ENCODE results near the gene SIL1.
"Not testable (repeated sequence)": the region's sequence is repeated elsewhere in the genome, so short reads cannot be mapped to it uniquely, and the experiment has no call there.

The SIL1 gene

DNA sequence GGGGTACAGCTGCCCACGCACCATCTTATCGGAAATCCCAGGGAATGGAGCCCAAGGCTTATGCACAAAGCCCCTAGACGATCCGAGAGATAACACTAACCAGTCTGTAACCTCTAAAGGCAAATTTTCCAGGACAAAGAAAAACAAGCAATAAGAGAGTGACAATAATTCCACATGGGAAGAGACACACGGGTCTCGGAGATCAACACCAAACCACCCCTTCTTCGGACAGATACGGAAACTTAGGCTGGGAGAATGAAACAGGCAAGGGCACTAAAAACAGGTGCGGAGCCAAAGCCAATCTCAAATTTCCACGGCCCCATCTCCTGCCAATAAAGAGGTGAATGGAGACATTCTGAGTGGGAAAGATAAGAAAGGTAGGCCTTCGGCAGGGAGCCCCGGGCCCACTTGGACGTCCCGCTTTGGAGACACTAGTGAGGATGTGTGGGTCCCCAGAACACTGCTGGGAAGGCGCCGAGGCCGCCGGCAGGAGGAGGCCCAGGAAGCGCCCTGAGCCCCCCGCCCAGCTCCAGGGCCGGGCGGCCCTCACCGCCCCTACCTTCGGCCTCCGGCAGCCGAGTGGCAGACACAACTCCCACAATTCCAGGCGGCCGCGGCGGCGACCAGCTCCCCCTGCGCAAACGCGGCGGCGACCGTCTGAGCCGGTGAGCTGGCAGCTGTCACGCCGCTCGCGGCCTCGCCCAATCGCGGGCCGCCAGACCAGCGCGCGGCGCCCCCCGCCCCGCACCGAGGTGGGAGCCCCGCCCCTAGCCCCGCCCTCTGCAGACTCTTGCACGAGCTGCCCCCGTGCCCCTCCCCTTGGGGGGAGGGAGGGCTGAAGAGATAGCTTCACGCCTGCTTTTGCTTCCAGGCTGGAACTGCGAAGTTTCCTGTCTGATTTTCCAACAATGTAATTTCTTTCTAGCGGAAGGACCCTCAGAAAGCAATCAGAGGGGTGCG, at the start of gene SIL1:
Gene SIL1, minus strand, starts transcription at position 659 of the 960 bp plus-strand sequence. CDS start 70,525 bp downstream, outside the sequence.
- in situ Hi-C loops (cut with MboI; ENCODE audit: low sequenced_read_pairs): no loop called here

DNA sequence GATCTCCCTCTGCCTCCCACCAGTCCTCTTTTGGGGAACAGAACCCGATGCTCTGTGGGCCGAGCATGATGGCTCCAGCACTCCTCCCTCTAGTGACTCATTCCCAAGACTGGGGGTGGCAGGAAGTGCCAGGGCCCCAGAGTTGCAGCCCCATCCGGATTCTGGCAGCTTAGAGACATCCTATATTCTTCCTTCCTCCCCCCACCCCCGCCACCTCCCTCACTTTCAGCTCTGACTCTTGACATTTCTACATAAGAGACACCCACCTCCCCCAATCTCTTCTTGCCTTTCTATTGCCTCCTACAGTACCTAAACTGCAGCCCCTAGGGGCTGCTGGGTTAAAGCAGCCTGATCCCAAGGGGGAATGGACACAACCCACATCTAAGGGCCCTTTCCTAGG, 48.2 kb upstream of the SIL1 start:
- in situ Hi-C loops (cut with MboI; ENCODE audit: low sequenced_read_pairs): no loop called here

DNA sequence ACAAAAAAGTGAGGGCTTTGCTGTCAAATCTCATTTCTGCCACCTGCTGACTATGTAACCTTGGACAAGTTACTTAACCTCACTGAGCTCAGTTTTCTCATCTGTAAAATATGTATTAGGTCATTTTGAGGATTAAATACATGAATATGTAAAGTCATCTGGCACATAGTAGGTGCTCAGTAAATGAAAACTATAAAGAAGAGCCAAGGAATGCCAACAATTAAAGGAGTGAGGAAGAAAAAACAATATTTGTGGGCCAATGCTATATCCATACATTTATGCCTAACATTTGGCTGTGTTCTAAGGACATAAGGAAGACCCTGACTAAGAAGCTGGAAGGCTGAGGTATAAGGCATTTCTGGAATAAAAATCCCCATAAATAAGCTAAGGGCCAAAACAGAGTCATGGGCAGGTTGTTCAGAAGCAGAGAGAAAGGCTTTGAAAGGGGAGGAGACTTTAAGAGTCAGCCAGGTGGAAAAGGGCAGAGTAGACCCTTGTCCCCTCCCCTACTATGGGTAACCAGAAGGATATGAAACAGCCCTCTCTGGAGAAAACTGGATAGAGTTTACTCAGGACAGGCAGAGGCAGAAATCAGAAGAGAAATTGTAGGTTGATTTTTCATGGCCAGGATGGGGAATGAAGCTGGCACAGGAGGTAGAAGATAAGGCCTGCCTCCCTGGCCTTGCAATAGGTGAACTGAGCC, 47.6 kb upstream of the SIL1 start:
- in situ Hi-C loops (cut with MboI; ENCODE audit: low sequenced_read_pairs): no loop called here

DNA sequence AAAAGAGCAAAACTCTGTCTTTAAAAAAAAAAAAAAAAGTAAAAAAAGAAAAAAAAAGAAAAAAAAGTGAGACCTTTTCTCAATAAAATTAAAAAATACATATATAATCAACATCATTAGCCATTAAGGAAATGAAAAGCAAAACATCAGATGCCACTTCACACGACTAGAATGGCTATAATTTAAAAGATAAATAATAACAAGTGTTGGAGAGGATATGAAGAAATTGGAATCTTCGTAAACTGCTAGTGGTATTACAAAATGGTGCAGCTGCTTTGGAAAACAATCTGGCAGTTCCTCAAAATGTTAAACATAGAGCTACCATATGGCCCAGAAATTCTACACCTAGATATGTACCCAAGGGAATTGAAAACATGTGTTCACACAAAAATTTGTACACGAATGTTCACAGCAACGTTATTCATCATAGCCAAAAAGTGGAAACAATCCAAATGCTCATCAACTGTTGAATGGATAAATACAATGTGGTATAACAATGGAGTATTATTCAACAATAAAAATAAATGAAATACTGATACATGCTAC, 45.3 kb upstream of the SIL1 start:
- in situ Hi-C loops (cut with MboI; ENCODE audit: low sequenced_read_pairs): no loop called here

DNA sequence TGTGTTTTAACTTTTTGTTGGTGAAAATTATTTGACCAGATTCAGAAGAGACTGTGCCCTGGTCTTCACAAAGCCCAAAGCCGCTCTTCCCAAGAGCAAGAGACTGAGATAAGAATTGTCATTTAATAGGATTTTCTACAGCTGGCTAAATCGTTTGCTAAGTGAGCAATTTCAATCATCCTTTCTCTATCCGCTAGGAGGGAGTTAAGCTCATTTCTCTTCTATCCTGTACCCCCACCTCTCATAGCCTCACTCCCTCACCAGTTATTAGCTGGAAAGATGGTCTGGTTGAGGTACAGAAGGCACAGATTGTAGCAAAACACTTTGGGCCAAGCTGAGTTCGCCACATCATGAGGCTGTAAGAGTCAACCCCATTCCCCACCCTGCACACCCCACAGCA, 43.0 kb upstream of the SIL1 start:
- in situ Hi-C loops (cut with MboI; ENCODE audit: low sequenced_read_pairs): no loop called here

DNA sequence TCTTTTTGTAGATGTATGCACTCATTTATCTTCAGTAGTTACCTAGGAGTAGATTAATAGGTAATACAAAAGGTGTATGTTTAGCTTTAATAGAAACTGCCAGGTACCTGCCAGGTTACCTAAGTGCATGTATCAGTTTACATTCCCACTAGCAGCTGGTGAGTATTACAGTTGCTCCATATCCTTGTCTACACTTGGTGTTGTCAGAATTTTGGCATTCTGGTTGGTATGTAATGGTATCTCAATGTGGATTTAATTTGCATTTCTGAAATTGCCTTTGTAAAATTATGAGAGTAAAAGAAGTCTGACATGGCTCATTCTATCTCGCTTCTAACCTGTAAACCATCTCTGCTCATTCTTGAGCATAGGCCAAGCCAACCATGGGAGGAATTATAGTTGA, 38.3 kb upstream of the SIL1 start:
- in situ Hi-C loops (cut with MboI; ENCODE audit: low sequenced_read_pairs): no loop called here

DNA sequence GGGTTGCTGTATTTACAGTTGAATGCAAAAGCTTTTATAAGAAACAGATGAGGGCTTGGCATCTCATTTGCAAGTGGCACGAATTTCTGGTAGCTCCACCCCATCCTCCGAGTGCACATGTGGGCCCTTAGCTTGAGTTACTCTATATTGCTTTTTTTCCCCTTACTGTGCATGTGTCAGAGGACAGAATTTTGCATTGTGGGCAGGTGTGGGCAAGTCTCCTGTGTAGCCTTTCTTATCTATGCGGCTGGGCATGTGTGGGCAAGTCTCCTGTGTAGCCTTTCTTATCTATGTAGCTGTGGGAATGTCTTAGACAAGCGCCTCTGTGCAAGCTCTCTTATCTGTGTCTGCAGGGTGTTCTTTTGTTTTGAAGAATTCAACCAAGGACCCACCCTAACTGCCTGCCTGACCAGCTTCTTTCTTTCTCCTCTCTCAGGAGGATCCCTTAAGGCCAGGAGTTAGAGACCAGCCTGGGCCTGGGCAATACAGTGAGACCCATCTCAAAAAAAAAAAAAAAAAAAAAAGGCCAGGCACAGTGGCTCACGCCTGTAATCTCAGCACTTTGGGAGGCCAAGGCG, 34.1 kb upstream of the SIL1 start:
- in situ Hi-C loops (cut with MboI; ENCODE audit: low sequenced_read_pairs): no loop called here

DNA sequence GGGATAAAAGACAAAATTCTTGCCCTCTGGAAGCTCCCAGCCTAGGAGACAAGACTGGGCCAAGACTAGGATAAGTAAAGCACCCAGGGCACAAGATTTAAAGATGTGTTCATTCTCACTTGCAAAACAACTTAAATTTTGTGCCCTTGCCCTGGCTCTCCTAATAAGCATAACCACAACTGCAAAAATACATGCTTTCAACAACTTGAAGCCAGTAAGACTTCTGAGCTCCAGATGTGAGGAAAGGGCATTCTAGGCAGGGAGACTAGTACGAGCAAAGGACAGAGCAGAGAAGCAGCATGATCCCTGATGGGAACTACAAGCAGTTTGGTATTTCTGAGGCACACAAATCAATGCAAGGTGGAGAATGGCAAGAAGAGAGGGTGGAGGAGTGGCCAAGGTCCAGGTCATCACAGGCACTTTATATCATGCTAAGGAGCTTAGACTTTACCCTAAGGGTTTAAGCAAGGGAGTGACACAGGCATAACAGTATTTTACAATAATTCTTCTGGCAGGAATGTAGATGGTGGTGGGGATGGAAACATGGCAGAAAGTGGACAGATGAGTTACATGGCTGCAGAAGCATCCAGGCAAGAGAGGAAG, 30.1 kb upstream of the SIL1 start:
- in situ Hi-C loops (cut with MboI; ENCODE audit: low sequenced_read_pairs): no loop called here

DNA sequence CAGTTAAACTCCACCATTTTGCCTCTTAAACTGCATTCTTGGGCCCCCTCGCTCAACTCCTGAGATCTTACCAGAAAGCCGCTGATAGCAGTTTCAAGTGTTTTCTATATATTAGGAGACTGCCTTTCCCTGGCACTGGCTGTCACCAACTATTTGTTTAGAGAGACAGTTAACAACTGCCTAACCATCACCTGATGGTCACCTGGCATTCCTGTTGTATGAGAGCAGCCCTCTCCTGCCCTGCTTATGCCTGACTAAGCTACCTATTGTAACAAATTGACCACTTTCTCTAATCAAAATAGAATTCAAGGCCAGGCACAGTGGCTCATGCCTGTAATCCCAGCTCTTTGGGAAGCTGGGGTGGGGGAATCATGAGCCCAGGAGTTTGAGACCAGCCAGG, 28.0 kb upstream of the SIL1 start:
- in situ Hi-C loops (cut with MboI; ENCODE audit: low sequenced_read_pairs): no loop called here

DNA sequence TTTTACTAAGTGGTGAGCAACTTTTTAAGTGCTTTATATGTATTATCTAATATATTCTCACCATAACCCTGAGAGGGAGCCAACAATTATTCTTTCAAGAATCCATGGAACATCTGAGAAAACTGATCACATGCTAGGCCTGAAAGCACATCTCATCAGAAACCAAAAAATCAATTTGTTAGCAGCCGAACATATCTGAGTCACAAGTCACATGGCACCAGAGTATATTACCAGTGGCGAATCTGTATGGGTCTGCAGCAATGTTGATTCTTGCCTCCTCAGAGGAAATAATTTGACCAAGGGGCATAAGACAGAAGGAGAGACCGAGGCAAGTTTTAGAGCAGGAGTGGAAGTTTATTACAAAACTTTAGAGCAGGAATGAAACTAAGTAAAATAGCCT, 25.3 kb upstream of the SIL1 start:
- in situ Hi-C loops (cut with MboI; ENCODE audit: low sequenced_read_pairs): no loop called here

DNA sequence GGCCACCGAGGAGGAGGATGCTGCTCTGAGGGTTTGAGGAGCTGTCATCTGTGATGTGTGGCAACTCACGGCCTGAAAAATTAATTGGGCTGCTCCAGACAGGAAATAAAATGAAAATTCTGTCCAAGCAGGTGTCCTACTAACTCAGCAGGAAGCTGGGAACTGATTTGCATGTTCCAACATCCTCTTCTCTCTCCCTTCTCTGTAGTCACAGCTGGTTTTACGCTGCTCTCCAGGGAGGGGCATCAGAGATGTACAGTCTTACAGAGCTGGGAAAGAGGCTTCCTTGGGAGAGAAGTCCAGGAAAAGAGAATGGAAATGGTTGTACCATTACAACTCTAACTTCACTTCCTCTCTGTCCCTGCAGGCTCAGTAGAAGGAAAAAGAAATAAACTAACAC, 24.2 kb upstream of the SIL1 start:
- in situ Hi-C loops (cut with MboI; ENCODE audit: low sequenced_read_pairs): no loop called here

DNA sequence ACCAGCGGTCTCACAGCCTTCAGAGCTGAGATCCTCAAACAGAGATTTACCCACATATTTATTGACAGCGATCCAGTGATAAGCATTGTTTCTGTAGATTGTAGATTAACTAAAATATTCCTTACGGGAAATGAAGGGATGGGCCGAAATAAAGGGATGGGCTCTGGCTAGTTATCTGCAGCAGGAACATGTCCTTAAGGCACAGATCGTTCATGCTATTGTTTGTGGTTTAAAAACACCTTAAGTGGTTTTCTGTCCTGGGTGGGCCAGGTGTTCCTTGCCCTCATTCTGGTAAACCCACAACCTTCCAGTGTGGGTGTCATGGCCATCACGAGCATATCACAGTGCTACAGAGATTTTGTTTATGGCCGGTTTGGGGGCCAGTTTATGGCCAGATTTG, 19.9 kb upstream of the SIL1 start:
- in situ Hi-C loops (cut with MboI; ENCODE audit: low sequenced_read_pairs): not testable (repeated sequence)

DNA sequence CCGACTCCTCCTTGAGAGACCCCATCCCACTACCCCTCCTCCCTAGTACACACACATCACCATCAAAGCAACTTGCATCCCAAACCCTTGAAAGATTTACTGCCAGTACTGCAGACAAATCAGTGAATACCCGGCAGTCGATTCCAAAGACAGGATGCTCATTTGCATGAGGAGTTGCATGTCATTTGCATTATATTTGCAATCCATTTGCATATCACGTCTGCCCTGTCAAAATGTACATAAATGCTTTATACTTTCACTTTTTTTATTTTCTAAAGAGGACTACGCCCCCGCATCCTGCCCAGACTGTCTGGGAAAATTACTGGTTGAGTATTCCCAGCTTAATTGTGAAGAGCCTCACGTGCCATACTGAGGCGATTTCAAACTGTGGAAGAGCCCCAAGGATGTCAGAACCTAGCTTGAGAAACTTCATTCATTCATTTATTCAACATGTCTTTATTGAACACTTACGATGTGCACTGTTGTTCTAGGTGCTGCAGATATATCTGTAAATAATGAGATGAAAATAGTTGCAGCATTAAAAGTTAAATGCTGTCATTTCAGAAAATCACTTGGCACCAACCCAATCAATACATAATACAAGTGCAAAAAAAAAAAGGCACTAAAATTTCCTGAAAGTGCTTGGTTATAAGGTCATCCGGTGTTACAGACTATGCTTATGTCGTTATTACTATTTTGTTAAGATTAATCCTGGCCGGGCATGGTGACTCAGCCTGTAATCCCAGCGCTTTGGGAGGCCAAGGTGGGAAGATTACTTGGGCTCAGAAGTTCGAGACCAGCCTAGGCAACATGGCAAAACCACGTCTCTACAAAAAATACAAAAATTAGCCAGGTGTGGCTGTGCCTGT, 17.2 kb upstream of the SIL1 start:
- in situ Hi-C loops (cut with MboI; ENCODE audit: low sequenced_read_pairs): no loop called here

DNA sequence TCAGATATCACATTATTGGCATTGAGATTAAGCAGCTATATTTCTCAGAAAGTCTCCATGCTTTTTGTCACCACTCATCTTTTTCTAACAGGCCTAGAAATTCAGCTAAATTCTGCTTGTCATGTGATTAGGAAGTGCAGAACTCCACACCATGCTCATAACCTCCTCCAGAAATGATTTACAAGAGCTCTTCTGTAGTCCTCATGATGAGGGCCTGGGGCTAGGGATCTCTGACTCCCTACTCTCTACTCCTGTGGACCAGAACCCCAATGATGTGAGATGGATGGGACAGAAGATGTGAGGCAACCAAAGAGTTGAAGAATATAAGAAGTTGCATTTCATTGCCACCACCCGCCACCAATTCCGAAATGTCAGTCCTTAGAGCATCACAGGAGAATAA, 16.5 kb upstream of the SIL1 start:
- in situ Hi-C loops (cut with MboI; ENCODE audit: low sequenced_read_pairs): no loop called here

DNA sequence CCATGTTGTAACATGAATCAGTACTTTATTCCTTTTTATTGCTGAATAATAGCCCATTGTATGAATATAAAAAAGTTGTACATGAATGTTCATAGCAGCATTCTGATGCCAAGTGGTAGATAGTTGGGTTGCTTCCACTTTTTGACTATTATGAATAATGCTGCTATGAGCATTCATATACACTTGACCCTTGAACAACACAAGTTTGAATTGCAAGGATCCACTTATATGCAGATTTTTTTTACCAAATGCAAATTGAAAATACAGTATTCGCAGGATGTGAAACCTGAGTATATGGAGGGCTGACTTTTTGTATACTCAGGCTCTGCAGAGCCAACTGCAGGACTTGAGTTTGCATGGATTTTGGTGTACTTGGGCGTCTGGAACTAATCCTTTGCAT, 14.7 kb upstream of the SIL1 start:
- in situ Hi-C loops (cut with MboI; ENCODE audit: low sequenced_read_pairs): no loop called here

DNA sequence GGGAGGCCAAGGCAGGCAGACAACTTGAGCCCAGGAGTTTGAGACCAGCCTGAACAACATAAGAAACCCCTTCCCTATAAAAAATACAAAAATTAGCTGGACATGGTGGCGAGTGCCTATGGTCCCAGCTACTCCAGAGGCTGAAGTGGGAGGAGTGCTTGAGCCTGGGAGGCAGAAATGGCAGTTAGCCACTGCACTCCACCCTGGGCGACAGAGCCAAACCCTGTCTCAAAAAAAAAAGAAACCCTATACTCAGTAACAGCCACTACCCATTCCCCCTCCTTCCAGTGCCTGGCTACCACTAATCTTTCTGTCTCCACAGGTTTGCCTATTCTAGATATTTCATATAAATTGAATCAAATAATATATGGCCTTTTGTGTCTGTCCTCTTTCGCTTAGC, 14.3 kb upstream of the SIL1 start:
- in situ Hi-C loops (cut with MboI; ENCODE audit: low sequenced_read_pairs): no loop called here

DNA sequence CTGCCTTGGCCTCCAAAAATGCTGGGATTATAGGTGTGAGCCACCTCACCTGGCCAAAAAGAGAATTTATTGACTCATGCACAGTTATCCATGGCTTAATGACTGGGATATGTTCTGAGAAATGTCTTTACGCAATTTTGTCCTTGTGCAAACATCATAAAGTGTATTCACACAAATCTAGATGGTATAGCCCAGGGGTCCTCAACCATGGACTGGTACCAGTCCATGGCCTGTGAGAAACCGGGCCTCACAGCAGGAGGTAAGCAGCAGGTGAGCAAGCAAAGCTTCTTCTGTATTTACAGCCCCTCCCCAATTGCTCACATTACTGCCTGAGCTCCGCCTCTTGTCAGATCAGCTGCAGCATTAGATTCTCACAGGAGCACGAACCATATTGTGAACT, 12.4 kb upstream of the SIL1 start:
- in situ Hi-C loops (cut with MboI; ENCODE audit: low sequenced_read_pairs): no loop called here

DNA sequence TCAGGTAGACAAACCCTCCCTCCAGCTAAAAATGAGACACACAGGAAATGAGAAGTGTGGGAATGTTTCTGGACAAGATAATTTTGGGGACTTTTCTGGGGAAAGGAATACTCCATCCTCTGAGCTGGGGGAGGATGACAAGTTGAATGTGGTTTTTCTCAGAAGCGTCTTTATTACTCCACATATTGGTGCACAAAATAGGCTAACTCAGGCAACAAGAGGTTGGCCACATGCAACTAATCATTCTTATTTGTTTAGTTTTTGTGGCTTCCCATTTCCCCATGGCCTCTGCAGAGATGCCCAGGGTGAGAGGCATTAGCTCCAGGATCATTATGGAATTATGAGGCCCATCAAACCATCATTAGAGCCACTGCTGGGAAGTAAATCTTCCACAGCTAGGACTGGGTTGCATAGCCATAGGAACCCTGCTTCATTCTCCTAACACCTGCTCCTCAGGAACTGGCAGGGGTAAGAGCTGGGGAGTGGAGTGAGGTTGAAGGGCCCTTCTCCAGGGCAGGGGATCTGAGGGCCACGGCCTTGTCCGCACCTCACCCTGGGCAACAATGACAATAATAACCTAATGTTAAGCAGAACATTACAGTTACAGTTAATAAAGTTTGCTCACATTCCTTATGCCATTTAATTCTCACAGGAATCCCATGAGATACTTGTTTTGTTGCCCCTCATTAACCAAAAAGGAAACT, 9.3 kb upstream of the SIL1 start:
- in situ Hi-C loops (cut with MboI; ENCODE audit: low sequenced_read_pairs): no loop called here

DNA sequence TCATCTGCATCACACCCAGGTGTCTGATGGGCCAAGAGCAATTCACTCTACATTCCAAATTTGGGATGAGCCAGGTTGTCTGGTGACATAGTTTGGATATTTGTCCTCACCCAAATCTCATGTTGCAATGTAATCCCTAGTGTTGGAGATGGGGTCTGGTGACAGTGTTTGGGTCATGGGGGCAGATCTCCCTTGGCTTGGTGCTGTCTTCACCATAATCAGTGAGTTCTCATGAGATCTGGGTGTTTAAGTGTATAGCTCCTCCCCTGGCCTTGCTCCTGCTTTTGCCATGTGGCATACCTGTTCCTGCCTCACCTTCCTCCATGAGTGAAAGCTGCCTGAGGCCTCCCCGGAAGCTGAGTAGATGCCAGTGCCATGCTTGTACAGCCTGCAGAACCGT, 7.4 kb upstream of the SIL1 start:
- in situ Hi-C loops (cut with MboI; ENCODE audit: low sequenced_read_pairs): no loop called here

DNA sequence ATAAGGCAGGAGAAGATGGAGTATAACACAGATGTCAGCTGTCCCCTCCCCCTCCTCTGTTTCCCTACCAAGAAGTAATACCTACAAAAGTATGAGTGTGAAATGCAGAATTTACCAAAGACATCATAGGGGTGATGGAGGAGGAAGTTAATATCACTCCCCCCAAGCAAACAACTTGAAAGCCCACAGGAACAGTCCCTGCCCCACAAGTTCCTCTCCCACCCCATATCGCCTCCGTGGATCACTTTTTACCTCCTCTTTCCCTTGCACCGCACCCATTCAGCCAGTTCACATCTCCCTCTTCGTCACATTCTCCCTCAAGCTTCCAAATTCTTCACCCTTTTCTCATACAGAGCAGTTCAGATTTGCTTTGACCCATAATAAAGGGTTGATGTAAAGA, 7.0 kb upstream of the SIL1 start:
- in situ Hi-C loops (cut with MboI; ENCODE audit: low sequenced_read_pairs): no loop called here
